Measurements from ENCODE around the gene MUC5AC. TPM values are rescaled to one million over a fixed set of nuclear protein-coding genes. Genes with fewer than 3 reads are reported as not detected.

The MUC5AC gene
- total RNA-seq, 1 donor from 2014 or later = not detected

DNA sequence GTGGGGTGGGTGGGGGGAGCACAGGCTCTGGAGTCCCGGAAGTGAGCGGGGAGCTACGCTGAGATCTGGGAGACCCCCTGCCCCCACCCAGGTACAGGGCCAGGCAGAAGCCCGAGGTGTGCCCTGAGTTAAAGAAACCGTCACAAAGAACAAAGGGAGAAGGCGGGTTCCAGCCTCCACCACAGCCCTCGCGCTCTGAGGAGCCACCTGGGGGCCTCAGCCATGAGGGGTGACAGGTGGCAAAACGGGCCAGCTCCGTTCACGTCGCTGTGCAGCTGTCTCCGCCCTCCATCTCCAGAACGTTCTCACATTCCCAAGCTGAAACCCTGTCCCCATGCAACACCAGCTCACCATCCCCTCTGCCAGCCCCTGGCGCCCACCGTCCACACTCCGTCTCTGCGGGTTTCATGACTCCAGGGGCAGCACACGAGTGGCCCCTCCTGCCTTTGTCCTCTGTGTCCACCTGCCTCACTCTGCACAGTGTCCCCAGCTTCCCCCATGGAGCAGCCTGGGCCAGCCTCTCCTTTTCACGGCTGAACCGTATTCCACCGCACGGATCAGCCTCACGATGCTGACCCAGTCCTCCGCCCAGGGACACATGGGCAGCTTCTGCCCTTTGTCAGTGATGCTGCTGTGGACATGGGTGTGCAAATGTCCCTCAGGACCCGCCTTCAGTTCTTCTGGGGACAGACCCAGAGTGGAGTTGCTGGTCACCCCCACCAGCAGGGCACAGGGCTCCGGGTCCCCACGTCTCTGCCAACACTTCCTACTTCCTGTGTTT, 63.4 kb downstream of the MUC5AC start:
- no peaks in the 10 kb centered on the region for H3K36me3 Mint-ChIP-seq (ENCODE audit: unreplicated experiment)

DNA sequence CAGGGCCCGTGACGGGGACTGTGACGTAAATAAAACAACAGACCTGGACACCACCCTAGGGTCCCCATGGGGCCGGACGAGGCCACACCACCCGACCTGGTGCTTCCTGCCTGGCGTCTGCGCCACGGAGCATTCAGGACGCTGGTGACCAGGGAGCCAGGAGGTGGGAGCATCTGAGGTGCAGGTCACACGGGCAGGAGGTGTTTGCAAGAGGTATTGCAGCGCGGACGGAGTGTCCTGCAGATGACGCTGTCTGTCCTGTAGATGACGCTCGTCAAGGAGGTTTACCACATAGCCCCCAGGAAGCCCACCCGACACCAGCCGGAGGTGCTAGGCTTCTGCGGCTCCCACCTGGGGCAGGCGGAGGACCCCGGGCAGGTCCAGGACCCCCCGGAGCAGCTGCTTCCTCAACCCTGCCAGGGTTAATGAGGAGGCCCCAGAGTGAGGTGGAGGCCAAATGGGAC, 64.1 kb downstream of the MUC5AC start:
- Mint-ChIP-seq H3K4me3 (ENCODE audit: unreplicated experiment) (no peak overlapping the region), H3K4me1 (ENCODE audit: unreplicated experiment) (no peaks in the 10 kb centered on the region), H3K27me3 (ENCODE audit: unreplicated experiment) (peaks cover 8% of the 10 kb centered on the region), H3K36me3 (ENCODE audit: unreplicated experiment) (no peaks in the 10 kb centered on the region), H3K9me3 (ENCODE audit: unreplicated experiment) (no peaks in the 10 kb centered on the region), H3K27ac (ENCODE audit: unreplicated experiment) (no peak overlapping the region)
- DNase-seq (ENCODE audit: extremely low spot score, unreplicated experiment) = no peak
- TF ChIP-seq, protein P1, sequence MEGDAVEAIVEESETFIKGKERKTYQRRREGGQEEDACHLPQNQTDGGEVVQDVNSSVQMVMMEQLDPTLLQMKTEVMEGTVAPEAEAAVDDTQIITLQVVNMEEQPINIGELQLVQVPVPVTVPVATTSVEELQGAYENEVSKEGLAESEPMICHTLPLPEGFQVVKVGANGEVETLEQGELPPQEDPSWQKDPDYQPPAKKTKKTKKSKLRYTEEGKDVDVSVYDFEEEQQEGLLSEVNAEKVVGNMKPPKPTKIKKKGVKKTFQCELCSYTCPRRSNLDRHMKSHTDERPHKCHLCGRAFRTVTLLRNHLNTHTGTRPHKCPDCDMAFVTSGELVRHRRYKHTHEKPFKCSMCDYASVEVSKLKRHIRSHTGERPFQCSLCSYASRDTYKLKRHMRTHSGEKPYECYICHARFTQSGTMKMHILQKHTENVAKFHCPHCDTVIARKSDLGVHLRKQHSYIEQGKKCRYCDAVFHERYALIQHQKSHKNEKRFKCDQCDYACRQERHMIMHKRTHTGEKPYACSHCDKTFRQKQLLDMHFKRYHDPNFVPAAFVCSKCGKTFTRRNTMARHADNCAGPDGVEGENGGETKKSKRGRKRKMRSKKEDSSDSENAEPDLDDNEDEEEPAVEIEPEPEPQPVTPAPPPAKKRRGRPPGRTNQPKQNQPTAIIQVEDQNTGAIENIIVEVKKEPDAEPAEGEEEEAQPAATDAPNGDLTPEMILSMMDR (IDR thresholded peaks at IDR 0.05) = no peak

More for the DNA sequence above, 63.4 kb downstream of the MUC5AC start:
- TF ChIP-seq, protein P1 (IDR thresholded peaks at IDR 0.05) = no peak
- H3K27ac Mint-ChIP-seq (ENCODE audit: unreplicated experiment) = no peak overlapping the region
- no peaks in the 10 kb centered on the region for H3K4me1 Mint-ChIP-seq (ENCODE audit: unreplicated experiment)
- peaks cover 13% of the 10 kb centered on the region for H3K27me3 Mint-ChIP-seq (ENCODE audit: unreplicated experiment)
- no peaks in the 10 kb centered on the region for H3K9me3 Mint-ChIP-seq (ENCODE audit: unreplicated experiment)
- DNase-seq (ENCODE audit: extremely low spot score, unreplicated experiment) = no peak
- no peak overlapping the region for H3K4me3 Mint-ChIP-seq (ENCODE audit: unreplicated experiment)

DNA sequence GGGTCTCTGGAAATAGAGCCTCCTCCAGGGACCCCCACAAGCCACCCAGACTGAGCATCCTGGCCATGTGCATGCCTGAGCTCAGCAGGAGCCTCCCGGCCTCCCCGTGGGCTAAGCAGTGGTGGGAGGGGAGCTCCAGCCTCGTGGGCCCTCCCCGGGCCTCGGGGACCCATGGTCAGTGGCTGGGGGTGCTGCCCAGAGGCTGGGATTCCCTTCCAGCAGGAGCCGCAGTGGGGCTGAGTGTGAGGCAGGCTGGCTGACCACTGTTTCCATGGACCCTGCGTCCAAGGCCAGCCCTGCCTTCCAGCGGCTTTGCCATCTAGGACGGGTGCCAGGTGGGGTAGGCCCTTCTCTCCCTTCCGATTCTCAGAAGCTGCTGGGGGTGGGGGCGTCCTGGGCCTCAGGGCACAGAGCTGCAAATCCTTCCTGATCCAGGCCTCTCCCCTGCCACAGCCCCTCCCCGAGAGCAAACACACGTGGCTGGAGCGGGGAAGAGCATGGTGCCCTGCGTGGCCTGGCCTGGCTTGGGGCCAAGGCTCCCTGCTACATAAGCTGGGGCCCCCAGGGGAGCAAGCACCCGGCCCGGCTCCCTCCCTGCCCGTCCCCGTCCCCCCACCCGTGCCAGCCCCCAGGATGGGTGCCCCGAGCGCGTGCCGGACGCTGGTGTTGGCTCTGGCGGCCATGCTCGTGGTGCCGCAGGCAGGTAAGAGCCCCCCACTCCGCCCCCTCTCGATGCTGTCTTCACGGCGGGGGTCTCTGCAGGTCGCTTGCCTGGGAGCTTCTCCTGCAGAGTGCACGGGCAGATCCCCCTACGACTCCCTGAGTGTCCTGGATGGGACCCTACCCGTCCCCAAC, 65.0 kb downstream of the MUC5AC start, which contains the start of gene MUC5B:
TSS of gene MUC5B (plus strand) at position 576 of the 855 bp plus-strand sequence. CDS start at position 634, 58 bp downstream.
- DNase-seq (ENCODE audit: extremely low spot score, unreplicated experiment) = peak; percentile 81
- H3K27ac Mint-ChIP-seq (ENCODE audit: unreplicated experiment) = no peak within 1 kb of the TSS

DNA sequence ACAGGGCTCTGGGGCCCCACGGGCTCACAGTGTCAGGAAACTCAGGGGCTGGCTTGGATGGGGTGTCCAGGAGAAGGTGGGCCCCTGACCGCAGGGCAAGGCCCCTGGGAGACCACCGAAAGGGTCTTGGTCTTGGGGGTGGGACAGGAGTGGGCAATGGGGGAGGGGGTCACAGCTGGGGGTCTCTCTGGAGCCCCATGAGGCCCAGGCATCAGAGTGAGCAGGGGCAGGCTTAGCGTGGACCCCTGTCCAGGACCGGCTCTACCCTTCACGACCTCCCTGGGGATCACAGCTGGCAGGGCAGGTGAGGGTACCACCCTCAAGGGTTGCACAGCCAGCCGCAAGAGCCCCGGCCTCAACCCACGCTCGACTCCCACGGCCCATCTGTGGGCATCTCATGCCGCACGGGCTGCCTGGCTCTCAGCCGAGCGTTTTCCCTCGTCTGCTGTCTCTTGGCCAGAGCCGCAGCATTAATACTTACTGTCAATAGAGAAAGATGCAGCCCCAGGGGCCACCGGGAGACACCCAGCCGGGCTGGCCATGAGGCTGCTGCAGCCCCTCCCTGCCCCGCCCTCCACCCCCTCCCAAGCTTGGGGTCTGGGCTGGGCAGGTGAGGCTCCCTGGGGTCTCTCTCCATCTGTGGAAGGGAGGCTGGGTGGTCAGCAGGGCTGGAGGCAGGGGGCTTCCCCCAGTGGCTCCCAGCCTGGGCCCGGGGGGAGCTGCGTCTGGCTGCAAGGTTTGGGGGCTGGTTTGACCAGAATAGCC, 65.8 kb downstream of the MUC5AC start:
- TF ChIP-seq, protein P1 (IDR thresholded peaks at IDR 0.05) = no peak
- Mint-ChIP-seq H3K4me3 (ENCODE audit: unreplicated experiment) (no peak overlapping the region), H3K27ac (ENCODE audit: unreplicated experiment) (no peak overlapping the region), H3K36me3 (ENCODE audit: unreplicated experiment) (no peaks in the 10 kb centered on the region), H3K9me3 (ENCODE audit: unreplicated experiment) (no peaks in the 10 kb centered on the region), H3K4me1 (ENCODE audit: unreplicated experiment) (no peaks in the 10 kb centered on the region), H3K27me3 (ENCODE audit: unreplicated experiment) (no peaks in the 10 kb centered on the region)
- DNase-seq (ENCODE audit: extremely low spot score, unreplicated experiment) = peak; percentile 83

More for the DNA sequence above, 65.0 kb downstream of the MUC5AC start, which contains the start of gene MUC5B:
- Mint-ChIP-seq H3K9me3 (ENCODE audit: unreplicated experiment) (no peaks in the 10 kb centered on the region), H3K36me3 (ENCODE audit: unreplicated experiment) (no peaks in the 10 kb centered on the region), H3K4me3 (ENCODE audit: unreplicated experiment) (no peak within 1 kb of the TSS), H3K27me3 (ENCODE audit: unreplicated experiment) (no peaks in the 10 kb centered on the region), H3K4me1 (ENCODE audit: unreplicated experiment) (no peaks in the 10 kb centered on the region)
- TF ChIP-seq, protein P1 (IDR thresholded peaks at IDR 0.05) = no peak
